ENCODE measurements around the gene GATAD2B.

GRCh38 chr1:153786038-153786790, 136.6 kb downstream of the GATAD2B start:
- TF ChIP-seq CTCF (IDR thresholded peaks at IDR 0.05; ENCODE audit: insufficient read depth, low read depth, low read length) (no peak), EZH2 (IDR thresholded peaks at IDR 0.05; ENCODE audit: insufficient read depth, low read length) (no peak)

Measured in astrocyte (in vitro differentiated cells and primary cell).